Ramos (cell line): ENCODE results near the gene TMEM151B.

Experiments
- in situ Hi-C: fragments of 300-500 bp; cut with MboI; formaldehyde crosslinking; loops from one replicate; pipeline ENCODE4 v1.14.3; 2022; ENCODE audit warnings: low sequenced_read_pairs; ENCODE audit not compliant: unreplicated experiment

Gene TMEM151B

DNA sequence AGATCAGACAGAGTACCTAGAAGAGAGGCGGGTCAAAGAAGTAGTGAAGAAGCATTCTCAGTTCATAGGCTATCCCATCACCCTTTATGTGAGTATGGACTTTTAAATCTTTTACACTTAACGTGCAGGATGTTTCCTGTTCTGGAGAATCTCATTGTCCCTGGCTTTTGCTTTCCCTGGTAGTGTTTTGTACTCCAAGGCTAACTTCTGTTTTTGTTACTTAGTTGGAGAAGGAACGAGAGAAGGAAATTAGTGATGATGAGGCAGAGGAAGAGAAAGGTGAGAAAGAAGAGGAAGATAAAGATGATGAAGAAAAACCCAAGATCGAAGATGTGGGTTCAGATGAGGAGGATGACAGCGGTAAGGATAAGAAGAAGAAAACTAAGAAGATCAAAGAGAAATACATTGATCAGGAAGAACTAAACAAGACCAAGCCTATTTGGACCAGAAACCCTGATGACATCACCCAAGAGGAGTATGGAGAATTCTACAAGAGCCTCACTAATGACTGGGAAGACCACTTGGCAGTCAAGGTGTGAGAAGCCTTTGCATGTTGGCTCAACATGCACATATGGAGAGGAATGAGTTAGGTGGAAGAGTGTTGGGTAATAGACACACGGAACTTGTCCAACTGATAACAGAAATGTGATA lies 20.1 kb upstream of the TMEM151B start:
- in situ Hi-C loops, result no loop called here

DNA sequence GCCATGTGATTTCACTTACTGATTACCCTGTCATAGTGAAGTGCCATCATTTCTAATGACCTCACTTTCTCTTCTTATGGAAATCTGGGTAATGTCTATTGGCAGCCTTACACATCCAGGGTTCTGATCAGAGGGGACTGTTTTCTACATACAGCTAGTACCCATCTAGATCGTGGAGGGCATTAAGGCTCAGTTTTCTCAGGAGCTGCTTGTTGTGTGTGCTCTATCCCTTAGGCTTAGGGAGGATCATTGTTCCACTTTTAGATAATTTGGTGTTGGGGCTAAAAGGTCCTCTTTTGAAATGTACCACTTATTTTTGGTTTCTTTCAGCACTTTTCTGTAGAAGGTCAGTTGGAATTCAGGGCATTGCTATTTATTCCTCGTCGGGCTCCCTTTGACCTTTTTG lies 19.5 kb upstream of the TMEM151B start:
- in situ Hi-C loops, result no loop called here

DNA sequence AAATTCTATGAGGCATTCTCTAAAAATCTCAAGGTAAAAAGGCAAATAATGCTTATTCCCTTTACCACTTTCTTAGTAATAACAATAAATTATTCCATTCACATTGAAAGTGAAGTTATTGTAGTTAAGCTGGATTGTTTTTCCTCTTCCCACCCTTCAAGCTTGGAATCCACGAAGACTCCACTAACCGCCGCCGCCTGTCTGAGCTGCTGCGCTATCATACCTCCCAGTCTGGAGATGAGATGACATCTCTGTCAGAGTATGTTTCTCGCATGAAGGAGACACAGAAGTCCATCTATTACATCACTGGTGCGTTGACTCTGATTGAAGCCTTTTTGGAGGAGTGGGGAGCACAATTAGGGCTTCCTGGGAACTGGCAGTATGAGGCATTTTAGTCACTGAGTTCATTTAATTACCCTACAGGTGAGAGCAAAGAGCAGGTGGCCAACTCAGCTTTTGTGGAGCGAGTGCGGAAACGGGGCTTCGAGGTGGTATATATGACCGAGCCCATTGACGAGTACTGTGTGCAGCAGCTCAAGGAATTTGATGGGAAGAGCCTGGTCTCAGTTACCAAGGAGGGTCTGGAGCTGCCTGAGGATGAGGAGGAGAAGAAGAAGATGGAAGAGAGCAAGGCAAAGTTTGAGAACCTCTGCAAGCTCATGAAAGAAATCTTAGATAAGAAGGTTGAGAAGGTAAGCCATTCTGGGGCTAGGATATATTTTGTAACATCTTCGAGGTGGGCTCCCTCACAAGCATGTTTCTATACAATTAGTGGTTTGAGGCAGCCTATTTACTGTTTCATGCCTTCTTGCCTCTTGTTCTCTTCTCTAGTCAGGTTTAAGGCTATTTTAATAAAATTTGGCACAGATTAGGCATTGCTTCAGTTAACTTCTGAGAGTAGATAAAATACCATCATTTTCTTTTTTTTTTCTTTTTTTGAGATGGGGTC lies 18.4 kb upstream of the TMEM151B start:
- in situ Hi-C loops, result no loop called here

DNA sequence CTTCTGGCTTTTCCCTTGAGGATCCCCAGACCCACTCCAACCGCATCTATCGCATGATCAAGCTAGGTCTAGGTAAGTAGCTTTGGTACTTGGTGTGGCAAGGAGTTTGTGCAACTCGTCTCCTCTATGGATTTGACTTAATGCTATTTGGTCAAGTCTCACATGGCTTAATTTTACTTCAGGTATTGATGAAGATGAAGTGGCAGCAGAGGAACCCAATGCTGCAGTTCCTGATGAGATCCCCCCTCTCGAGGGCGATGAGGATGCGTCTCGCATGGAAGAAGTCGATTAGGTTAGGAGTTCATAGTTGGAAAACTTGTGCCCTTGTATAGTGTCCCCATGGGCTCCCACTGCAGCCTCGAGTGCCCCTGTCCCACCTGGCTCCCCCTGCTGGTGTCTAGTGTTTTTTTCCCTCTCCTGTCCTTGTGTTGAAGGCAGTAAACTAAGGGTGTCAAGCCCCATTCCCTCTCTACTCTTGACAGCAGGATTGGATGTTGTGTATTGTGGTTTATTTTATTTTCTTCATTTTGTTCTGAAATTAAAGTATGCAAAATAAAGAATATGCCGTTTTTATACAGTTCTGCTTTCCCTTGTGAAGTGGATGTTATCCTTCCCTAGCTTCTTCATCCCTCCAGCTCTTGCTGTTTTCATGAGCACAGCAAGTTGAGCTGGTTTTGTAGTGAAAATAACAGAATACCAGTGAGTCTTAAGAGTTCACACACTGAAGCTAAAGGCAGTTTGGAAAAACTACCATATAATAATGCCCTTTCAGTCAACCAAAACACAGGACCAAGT lies 16.7 kb upstream of the TMEM151B start:
- in situ Hi-C loops, result no loop called here

DNA sequence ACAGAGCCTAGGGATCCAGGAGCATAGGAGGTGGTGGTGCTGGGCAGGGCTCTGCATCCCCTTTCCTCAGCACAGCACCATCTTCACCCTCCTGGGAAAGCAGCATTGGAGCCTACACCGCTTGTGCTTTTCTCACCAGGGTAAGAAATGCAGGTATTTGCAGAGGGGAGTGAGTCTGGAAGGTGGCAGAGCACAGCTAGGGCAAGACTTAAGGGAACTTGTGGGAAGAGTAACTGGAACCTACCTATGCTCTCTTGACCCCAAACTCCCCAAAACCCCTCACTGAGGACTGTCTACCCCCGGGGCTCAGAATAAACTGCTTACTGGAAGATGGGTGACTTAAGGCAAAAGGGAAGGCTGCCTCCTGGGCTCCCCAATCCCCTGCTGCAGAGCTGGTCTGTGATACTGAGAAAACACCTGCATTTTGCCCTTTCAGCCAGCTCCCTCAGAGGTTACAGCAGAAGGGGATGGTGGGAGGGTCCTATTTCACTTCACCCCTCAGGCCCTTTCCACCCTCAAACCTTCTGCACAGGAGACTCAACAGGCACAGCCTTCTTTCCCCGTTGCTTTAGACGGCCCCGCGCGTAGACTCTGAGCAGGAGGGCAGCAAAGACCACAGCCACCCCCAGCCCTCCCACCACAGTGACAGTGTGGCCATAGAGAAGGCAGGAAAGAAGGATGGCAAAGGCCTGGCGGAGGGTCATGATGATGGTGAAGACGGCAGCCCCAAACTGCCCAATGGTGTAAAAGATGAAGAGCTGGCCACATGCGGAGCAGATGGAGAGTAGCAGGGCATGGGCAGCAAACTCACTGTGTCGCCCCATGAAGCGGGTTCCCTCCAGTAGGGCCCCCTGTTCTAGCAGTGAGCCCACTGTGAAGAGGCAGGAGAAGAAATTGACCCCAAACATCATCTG lies 15.8 kb upstream of the TMEM151B start:
- in situ Hi-C loops, result no loop called here

DNA sequence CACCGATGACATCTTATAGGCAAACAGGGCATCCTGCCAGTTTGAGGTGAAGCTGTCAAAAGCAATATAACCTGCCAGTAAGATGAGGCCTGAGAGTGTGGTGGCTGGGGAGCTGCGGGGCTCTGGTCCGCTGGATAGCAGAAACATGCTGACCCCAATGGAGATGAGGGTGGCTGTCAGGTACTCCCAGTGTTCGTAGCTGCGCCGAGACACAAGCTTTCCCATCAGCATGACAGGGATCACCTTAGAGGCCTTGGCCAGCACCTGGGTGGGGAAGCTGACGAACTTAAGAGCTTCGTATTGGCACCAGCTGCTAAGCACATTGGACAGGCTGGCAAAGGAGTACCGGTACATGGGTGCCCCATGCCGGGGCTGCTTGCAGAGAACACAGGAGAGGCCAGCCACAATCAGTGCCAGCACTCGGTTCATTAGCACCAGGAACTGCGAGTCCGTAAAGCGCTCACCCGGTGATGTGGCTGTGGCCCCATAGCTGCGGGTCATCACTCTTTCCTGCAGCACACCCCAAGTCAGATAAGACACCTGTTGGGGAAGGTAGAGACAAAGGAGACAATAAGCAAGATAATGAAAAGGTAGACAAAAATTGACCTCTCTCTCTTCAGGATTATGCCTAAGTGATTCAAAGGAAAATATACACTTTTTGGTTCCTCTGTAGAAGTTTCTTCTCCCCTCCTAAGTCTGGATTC lies 15.0 kb upstream of the TMEM151B start:
- in situ Hi-C loops, result no loop called here

DNA sequence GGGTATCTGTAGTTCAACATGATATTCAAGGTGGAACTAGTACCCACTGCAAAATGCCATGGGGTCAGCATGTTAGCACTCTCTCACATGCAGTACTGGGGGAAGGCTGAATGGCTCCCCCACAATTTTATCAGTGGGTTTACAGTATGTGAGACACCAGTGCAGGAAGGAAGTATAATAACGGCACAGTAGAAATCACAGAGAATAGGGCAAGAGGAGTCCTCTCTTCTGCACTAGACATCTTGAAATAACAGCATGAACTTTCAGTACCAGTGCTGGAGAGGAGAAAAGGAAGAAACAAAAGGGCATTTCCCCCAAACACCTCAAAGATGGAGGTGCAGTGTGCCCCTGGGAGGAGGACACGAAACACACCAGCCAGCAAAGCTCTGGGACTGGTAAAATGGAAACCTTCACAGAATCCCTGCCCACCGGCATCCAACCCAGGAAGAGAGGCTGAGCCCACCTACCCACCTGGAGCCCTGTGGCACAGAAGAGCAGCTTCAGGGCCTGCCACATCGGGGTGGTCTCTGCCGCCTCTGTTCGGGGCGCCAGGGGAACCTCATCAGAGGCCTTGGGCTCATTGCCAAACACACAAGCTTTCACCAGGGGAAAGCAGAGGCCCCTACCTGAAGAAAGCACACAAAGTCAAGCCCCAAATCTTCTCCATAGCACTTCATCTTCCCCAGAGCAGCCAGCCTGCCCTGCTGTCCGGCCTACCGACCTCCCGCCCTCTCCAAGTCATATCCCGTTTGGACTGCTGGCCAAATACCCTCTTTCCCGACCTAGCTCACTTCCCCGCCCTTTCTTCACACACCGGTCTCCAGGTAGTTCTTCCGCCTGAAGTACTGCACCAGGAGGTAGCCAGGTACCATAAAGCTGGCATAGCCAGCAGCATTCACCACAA lies 14.1 kb upstream of the TMEM151B start:
- in situ Hi-C loops, result no loop called here

DNA sequence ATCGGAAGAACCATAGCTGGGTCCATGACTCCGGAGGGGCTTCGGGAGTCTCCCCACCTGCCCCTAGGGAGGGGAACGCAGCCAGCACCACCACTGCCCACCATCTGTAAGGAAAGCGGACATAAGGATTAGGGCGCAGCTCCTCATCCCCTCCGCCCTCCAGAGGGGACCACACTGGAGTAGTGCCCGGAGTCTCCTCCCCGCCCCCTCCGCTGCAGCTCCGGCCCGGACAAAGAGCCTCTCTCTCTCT lies 13.6 kb upstream of the TMEM151B start:
- in situ Hi-C loops, result no loop called here

DNA sequence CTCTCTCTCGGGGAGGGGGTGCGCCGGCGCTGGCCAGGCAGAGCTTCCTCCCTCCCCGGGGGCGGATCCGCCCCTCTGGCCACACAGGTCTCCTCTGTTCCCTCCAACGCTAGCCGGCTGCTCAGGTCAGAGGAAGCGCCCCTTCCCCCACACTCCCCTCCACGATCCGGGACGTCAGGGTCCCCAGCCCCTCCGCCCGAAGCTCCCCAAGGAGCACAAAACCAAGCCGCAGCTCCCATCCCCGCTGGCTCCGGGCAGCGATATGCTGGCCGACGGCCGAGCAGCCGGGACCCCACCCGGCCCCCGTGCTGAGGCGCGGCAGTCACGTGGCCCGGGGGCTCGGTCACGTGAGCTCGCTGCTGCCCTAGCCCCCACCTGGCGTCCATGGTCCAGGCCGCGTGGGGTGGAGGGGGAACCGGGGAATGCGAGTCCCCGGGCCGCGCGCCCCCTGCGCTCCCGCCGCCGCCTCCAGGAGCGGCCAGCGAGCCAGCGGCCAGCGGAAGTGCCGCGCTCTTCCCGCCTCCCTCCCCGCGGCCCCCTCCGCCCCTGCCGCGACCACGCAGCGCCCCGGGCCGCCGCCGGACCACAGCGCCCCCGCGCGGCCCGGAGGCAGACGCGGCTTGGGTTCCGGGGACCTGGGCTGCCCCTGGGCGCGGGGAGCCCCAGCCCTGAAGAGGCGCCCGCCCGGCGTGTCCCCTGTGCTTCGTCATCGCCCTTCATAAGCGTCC lies 13.1 kb upstream of the TMEM151B start, which contains the start of gene SLC35B2:
Gene SLC35B2, minus strand, starts transcription at position 504 of the 728 bp plus-strand sequence. Its CDS starts 118 bp downstream, at position 386.
- in situ Hi-C loops, result no loop called here

DNA sequence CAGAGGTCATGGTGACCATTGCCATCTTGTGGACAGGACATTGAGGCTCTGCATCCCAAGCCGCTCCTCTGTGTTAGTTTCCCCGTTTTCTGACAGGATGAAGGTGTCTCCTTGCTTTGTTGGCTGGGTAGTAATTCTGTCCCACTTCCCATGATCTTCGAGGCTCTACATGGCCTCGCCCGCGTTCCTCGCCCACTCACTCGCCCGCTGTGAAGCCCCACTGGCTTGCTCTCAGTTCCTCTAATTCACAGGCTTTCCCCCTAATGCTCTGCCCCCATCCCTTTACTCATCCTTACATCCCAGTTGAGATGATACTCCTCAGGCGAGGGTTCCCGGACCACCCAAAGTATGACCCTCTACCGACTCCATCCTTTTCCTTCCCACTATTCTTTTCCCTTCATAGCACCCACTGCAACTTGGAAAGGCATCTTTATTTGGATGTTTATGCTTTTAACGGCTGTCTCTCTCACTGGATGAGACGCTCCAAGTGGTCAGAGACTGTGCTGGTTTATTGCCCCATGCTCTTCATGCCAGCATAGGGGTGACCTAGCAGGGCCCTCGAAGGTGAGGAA lies 12.4 kb upstream of the TMEM151B start:
- in situ Hi-C loops, result no loop called here

DNA sequence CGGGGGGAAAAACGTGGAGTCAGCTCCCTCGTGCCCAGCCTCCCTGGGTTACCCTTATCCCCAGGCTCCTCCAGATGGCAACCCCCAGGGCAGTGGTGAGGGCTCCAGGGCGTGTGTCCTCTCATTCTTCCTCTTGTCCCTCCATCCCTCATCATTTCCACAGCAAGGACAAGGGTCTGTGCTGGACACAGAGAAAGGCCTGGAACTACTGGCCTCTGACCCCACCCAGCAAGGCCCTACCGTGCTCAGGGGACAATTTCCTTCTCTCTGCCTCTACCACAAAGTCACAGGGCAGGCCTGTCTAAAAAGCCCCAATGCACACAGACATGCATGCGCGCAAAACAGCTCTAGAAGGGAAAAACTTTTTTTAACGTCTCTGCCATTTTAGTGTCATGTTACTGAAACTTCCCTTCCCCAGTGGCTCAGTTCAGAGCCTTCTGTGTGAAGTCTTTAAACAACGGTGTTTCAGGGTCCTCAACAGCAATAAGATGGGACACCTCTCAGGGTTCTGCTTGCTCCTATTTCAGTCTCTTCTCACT lies 11.9 kb upstream of the TMEM151B start:
- in situ Hi-C loops, result no loop called here

DNA sequence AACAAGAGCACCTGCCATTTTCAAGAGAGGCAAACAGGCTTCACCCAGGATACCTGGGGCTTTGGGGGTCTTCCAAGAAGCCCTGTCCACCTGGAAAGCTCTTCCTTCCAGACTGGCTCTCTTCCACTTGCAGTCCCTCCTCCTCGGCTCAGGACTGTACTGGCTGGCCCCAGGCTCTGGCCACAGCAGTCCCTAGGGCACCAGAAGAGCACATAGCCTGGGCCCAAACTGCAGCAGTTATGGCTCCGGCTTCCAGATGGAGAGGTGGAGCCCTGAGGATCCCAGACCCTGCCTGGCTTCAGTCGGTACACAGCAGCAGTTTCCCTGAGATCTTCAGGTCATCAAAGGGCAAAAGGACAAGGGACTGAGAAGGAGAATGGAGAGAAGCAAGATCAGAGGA lies 11.3 kb upstream of the TMEM151B start:
- in situ Hi-C loops, result no loop called here

DNA sequence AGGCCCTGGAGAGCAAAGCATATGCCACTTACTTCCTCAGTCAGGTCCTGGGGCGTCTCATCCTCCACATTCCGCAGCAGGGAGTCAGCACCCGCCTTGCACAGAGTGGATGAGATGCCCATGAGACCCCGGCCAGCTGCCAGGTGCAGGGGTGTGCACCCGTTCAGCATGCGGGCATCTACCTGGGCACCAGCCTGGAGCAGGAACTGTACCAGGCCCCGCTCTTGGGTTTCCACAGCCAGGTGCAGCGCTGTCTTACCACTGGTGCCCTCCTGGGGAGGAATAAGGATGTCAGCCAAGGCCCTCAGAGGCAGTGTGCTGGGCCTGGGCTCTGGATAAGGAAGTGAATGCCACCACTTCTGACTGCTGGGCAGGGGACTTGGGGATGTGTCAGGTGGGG lies 10.2 kb upstream of the TMEM151B start:
- in situ Hi-C loops, result no loop called here

DNA sequence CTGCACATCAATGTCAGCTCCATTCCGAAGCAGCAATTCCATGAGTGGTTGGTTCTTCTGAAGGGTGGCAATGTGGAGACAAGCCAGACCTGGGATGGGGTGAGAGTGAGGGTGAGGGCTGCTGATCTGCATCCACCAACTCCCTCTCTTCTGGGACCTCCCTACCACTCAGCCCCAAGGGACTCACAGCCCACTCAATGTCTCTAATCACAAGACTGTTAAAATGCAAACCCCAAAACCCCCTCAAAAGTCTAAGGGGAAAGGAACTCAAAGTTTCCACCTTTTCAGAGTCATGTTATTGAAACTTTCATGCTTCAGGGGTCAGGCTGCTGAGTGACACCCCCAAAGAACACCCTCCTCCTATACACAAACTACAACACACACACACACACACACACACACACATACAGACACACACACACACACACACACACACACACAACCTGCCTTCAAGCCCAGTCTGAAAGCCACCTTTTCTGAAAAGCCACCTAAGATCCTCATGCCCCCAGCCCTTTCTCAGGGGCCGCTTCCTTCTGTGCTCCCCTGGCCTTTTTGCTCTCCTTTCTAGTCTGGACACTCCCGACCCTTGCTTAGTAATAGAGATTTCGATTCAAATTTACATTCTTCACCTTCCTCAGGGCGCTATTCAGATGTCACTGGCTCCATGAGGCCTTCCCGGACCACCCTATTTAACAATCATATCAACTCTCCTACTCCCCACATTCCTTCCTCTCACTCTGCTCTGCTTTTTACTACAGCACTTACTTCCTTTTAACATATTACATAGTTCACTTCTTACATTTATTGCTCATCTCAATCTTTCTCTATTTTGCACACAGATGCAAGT lies 9.6 kb upstream of the TMEM151B start:
- in situ Hi-C loops, result no loop called here

DNA sequence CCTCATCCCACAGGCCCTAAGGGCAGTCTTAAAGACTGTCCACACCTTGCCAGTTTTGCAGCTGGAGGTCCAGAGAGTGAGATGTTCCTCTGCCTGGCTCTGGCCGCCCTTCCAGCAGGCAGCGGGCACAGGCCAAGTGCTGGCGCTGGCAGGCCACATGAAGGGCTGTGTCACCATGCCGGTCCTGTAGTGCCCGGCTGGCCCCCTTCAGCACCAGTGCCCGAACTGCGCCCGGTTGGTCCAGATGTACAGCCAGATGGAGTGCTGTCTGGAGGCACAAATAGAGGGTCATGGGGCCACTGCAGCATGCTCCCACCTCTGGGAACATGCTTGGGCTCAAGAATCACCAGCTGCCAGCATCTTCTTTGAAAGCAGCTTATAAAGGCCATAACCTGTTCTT lies 8.7 kb upstream of the TMEM151B start:
- in situ Hi-C loops, result no loop called here
